ENCODE data around the gene CHAC1.

- TF ChIP-seq POLR2A (IDR thresholded peaks at IDR 0.05) (no peak), CTCF (IDR thresholded peaks at IDR 0.05) (peak in 2 of 4 experiments; percentile 29 to 70), POLR2AphosphoS5 (IDR thresholded peaks at IDR 0.05) (no peak)
Observed at GRCh38 chr15:40937762-40938535, 15.3 kb upstream of the CHAC1 start.
